Stimulated activated naive CD4-positive, alpha-beta T cell treated with Interleukin-2 at 50 U/mL for 16 hours (primary cell): ENCODE results near the gene POTEF.
"Not testable (repeated sequence)": the region's sequence is repeated elsewhere in the genome, so short reads cannot be mapped to it uniquely, and the experiment has no call there.

Experiments
- DNase-seq: peaks from one replicate; lab custom pipeline; 2025; lab: John Stamatoyannopoulos, UW

Gene POTEF

GRCh38 chr2:130128464-130128863, 558 bp downstream of the POTEF start:
- not testable (repeated sequence) for DNase-seq

GRCh38 chr2:130127726-130128125, 1.3 kb downstream of the POTEF start:
- not testable (repeated sequence) for DNase-seq

DNA sequence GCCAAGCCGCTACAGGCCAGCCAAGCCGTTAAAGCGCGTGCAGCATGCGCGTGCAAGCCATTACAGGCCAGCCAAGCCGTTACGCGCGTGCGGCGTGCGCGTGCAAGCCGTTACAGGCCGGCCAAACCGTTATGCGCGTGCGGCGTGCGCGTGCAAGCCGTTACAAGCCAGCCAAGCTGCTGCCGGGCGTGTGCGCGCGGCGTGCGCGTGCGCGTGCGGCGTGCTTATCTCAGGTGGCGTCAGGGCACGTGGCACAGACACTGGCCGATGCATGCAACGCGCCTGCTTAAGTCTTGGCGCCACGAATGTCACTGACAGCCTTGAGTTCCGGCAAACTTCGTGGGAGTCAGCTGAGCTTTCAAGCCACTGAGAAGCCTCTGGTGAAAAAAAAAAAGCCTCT, 8.1 kb downstream of the POTEF start:
- not testable (repeated sequence) for DNase-seq

GRCh38 chr2:130102597-130103363, 26.2 kb downstream of the POTEF start:
- DNase-seq: not testable (repeated sequence)

GRCh38 chr2:130062645-130063044, 66.4 kb downstream of the POTEF start:
- DNase-seq: not testable (repeated sequence)

GRCh38 chr2:130059982-130060381, 69.0 kb downstream of the POTEF start:
- DNase-seq: not testable (repeated sequence)

DNA sequence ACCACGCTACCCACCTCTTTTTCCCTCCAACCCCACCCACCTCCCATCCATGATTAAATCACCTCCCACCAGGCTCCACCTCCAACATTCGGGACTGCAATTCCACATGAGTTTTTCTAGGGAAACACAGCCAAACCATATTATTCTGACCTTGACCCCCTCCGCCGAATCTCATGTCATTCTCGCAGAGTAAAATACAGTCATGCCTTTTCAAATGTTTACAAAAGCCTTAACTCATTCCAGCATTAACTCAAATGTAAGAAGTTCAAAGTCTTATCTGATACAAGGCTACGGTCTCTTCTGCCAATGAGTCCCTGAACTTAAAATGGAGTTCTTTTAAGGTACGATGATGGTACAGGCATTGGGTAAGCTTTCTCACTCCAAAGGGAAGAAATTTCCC, 72.7 kb downstream of the POTEF start:
- not testable (repeated sequence) for DNase-seq

DNA sequence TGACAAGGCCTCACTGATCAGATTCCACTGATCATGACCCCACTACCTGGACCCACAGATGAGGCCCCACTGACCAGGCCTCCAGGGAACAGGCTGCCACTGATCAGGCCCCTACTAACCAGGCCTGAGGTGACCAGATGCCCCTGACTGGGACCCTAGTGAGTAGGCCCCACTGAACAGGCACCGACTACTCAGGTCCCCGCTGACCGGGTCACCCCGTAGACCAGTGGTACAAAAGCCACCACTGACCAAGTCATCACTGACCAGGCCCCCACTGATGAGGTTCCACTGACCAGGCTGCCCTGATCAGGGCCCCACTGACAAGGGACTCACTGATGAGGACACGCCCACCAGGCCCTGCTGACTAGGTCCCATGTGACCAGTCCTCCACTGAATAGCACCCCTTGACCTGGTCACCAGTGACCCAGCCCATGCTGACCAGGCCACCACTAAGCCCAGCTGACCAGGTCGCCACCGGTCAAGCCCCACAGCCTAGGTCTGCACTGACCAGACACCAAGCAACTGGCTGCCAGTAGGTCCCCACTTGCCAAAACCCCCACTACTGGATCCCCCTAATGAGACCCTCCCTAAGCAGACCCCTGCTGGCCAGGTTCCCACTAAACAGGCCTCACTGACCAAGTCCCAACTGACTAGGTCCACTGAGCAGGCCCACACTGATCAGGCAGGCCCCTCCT, 75.7 kb downstream of the POTEF start:
- not testable (repeated sequence) for DNase-seq

DNA sequence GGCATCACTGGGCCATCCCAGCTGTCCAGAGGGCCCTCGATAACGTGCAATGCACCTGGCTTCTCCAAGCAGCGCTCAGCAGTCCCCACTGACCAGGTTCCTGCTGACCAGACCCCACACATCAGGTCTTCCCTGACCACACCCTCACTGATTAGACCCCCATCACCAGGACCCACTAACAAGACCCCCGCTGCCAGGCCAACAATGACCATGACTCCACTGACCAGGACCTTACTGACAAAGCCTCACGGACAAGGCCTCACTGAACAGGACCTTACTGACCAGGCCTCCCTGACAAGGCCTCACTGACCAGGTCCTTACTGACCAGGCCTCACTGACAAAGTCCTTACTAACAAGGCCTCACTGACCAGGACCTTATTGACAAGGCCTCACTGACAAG, 76.6 kb downstream of the POTEF start:
- DNase-seq: not testable (repeated sequence)

DNA sequence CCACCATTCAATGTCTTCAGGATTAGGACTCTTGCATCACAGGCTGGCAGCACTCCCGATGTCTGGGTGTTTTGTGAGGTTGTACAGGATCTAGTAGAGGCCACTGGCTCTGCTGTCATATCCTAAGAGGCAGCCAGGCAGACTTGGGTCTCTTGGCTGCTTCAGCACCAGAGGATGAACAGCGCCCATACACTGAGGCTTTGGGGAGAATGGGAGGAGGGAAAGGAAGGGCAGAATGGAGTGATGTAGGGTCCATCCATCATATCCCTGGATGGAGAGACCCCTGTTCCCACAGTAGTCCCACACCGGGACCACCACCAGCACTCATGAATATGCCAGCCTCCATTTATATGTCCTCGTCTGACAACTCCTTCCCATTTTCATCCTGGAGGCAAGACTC, 80.6 kb downstream of the POTEF start:
- DNase-seq: not testable (repeated sequence)

DNA sequence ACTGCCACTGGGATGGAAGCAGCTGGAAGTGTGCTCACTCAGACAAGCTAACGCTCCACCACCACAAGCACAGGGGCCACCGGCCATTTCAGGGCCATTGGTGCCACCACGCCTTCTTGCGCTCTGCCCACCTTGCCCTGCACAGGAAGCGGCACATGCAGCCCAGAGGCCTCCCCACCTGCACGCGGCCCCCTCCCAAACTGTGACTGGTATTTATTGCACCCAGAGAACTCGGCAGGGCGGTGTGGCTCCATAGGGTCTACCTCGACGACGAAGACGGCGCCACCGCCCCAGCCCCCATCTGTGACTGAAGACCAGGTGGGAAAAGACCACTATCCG, 90.8 kb downstream of the POTEF start:
- DNase-seq: not testable (repeated sequence)

- not testable (repeated sequence) for DNase-seq
Measured at GRCh38 chr2:130025931-130026330, 103.1 kb downstream of the POTEF start.
